SK-N-SH (cell line): ENCODE data around the gene TBL1XR1.

Experiments used
- CTCF ChIP-seq: fragments of 200-600 bp; sonication (generic); IDR thresholded peaks from 2 replicates; pipeline ENCODE4 v1.6.1; 2017; ENCODE audit warnings: antibody characterized with exemption, mild to moderate bottlenecking, moderate library complexity
- FOSL2 ChIP-seq: IDR thresholded peaks from 2 replicates; pipeline ENCODE4 v1.4.0; 2012; ENCODE audit warnings: low read depth, mild to moderate bottlenecking, moderate library complexity, borderline replicate concordance
- NFIC ChIP-seq: IDR thresholded peaks from 2 replicates; pipeline ENCODE4 v1.4.0; 2012; ENCODE audit warnings: borderline replicate concordance
- POLR2AphosphoS5 ChIP-seq: IDR thresholded peaks from 2 replicates; pipeline ENCODE4 v1.6.1; 2012; ENCODE audit warnings: low read depth, low read length

- no peak for TF ChIP-seq CTCF
- no peak for TF ChIP-seq NFIC
- no peak for TF ChIP-seq POLR2AphosphoS5
- TF ChIP-seq FOSL2: no peak
Measured at GRCh38 chr3:177229791-177230190, 32.5 kb upstream of the TBL1XR1 start.
